ENCODE data around the gene ADAMTS2. TPM values are rescaled to one million over a fixed set of nuclear protein-coding genes. Genes with fewer than 3 reads are reported as not detected.

Gene ADAMTS2
- total and polyA plus RNA-seq, 4 donors: 12.5 to 27.1 (median 19.7) TPM

- Histone ChIP-seq H3K4me3 (ENCODE audit: low read depth, low read length) (no peak overlapping the region), H3K9me3 (ENCODE audit: control insufficient read depth, insufficient read depth, low read length) (peaks cover 3% of the 10 kb centered on the region), H3K27me3 (ENCODE audit: control insufficient read depth, insufficient read depth, low read length) (no peaks in the 10 kb centered on the region), H3K4me1 (ENCODE audit: control insufficient read depth, insufficient read depth, low read length) (peaks cover 3% of the 10 kb centered on the region), H3K36me3 (ENCODE audit: control insufficient read depth, insufficient read depth, low read length) (no peaks in the 10 kb centered on the region), H3K27ac (ENCODE audit: low read depth, low read length) (no peak overlapping the region)
- 100% methylated on average over 2 of the region's 2 CpGs for WGBS (ENCODE audit: insufficient coverage)
- no peak for DNase-seq (ENCODE audit: low read depth in 4 of 6, low spot score in 6 of 6)
Observed at GRCh38 chr5:179246227-179246626, 99.0 kb downstream of the ADAMTS2 start.

DNA sequence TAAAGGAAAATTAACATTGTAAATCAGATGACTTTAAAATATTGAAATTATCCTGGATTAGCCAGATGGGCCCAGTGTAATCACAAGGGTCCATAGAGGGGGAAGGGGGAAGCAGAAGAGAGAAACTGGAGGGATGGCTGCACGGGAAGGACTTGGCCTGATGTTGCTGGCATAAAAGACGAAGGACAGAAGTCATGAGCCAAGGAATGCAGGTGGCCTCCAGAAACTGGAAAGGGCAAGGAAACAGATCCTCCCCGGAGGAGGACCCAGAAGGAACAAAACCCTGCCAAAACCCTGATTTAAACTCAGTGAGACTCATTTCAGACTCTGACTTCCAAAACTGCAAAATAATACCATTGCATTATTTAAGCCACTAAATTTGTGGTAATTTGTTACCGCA is 100.2 kb downstream of the ADAMTS2 start:
- Histone ChIP-seq H3K27ac (ENCODE audit: low read depth, low read length) (no peak overlapping the region), H3K4me1 (ENCODE audit: control insufficient read depth, insufficient read depth, low read length) (peaks cover 3% of the 10 kb centered on the region), H3K4me3 (ENCODE audit: low read depth, low read length) (no peak overlapping the region), H3K36me3 (ENCODE audit: control insufficient read depth, insufficient read depth, low read length) (no peaks in the 10 kb centered on the region), H3K27me3 (ENCODE audit: control insufficient read depth, insufficient read depth, low read length) (no peaks in the 10 kb centered on the region), H3K9me3 (ENCODE audit: control insufficient read depth, insufficient read depth, low read length) (peaks cover 3% of the 10 kb centered on the region)
- DNase-seq (ENCODE audit: low read depth in 4 of 6, low spot score in 6 of 6): no peak
- 63% methylated on average over 3 of the region's 4 CpGs for WGBS (ENCODE audit: insufficient coverage)

DNA sequence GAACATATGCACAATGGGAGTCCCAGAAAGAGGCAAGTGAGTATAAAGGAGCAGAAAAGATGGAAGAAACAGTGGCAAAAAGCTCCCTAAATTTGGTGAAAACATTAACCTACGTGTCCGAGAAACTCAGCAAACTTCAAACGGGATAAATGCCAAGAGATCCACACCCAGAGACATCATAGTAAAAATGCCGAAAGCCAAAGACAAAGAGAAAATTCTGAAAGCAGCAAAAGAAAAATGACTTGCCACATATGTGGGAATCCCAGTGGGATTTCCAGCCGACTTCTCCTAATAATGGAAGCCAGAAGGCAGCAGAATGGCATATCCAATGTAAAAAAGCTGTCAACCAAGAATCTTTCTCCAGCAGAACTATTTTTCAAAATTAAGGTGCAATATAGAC is 101.2 kb downstream of the ADAMTS2 start:
- DNase-seq (ENCODE audit: low read depth in 4 of 6, low spot score in 6 of 6): no peak
- Histone ChIP-seq H3K4me3 (ENCODE audit: low read depth, low read length) (no peak overlapping the region), H3K9me3 (ENCODE audit: control insufficient read depth, insufficient read depth, low read length) (peaks cover 3% of the 10 kb centered on the region), H3K27me3 (ENCODE audit: control insufficient read depth, insufficient read depth, low read length) (no peaks in the 10 kb centered on the region), H3K4me1 (ENCODE audit: control insufficient read depth, insufficient read depth, low read length) (peaks cover 3% of the 10 kb centered on the region), H3K27ac (ENCODE audit: low read depth, low read length) (no peak overlapping the region), H3K36me3 (ENCODE audit: control insufficient read depth, insufficient read depth, low read length) (no peaks in the 10 kb centered on the region)
- WGBS (ENCODE audit: insufficient coverage): 61% methylated on average over 3 of the region's 5 CpGs

DNA sequence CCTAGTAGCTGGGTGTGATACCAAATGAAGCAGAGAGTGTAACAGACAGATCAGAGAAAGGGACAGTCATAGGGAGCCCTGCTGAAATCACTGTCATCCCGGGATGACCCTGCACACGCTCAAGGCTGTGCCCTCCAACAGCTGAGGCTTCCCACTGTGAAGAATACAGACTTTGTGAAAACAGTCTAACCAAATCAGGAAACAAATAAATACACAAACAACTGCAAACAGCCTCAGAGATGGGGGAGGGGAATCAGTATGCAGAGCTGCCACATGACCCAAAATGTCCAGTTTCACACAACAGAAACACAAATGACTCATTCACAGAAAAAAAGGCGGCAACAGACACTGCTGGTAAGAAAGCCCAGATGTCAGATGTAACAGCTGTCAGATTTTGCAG is 101.9 kb downstream of the ADAMTS2 start:
- Histone ChIP-seq H3K9me3 (ENCODE audit: control insufficient read depth, insufficient read depth, low read length) (peaks cover 3% of the 10 kb centered on the region), H3K27ac (ENCODE audit: low read depth, low read length) (no peak overlapping the region), H3K4me3 (ENCODE audit: low read depth, low read length) (no peak overlapping the region), H3K36me3 (ENCODE audit: control insufficient read depth, insufficient read depth, low read length) (no peaks in the 10 kb centered on the region), H3K27me3 (ENCODE audit: control insufficient read depth, insufficient read depth, low read length) (no peaks in the 10 kb centered on the region), H3K4me1 (ENCODE audit: control insufficient read depth, insufficient read depth, low read length) (peaks cover 3% of the 10 kb centered on the region)
- peak in 3 of 6 donors; percentile 24 to 70 (median 61) for DNase-seq (ENCODE audit: low read depth in 4 of 6, low spot score in 6 of 6)
- WGBS (ENCODE audit: insufficient coverage): 20% methylated on average over 1 of the region's 3 CpGs

DNA sequence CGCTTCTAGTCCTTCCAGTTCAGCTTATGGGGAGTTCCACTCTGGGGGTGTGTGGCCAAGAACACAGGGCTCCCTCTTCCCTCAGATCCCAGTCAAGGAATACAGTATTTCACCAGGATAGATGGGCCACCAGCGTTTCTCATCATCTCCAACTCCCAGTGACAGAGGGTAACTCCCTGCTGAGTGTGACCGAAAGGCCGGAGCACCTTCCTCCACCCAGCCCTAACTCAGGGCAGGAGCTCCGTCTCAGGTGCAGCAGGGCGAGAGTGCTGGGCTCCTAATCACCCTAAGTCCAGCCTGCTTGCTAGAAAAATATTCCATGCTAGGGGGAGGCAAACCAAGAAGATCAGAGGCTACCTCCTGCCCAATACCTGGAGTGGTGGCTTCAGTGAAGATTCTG is 102.6 kb downstream of the ADAMTS2 start:
- H3K36me3 ChIP-seq (ENCODE audit: control insufficient read depth, insufficient read depth, low read length): no peaks in the 10 kb centered on the region
- peaks cover 3% of the 10 kb centered on the region for H3K4me1 ChIP-seq (ENCODE audit: control insufficient read depth, insufficient read depth, low read length)
- peaks cover 3% of the 10 kb centered on the region for H3K9me3 ChIP-seq (ENCODE audit: control insufficient read depth, insufficient read depth, low read length)
- 100% methylated on average over 1 of the region's 6 CpGs for WGBS (ENCODE audit: insufficient coverage)
- no peaks in the 10 kb centered on the region for H3K27me3 ChIP-seq (ENCODE audit: control insufficient read depth, insufficient read depth, low read length)
- H3K4me3 ChIP-seq (ENCODE audit: low read depth, low read length): no peak overlapping the region
- no peak overlapping the region for H3K27ac ChIP-seq (ENCODE audit: low read depth, low read length)
- no peak for DNase-seq (ENCODE audit: low read depth in 4 of 6, low spot score in 6 of 6)

DNA sequence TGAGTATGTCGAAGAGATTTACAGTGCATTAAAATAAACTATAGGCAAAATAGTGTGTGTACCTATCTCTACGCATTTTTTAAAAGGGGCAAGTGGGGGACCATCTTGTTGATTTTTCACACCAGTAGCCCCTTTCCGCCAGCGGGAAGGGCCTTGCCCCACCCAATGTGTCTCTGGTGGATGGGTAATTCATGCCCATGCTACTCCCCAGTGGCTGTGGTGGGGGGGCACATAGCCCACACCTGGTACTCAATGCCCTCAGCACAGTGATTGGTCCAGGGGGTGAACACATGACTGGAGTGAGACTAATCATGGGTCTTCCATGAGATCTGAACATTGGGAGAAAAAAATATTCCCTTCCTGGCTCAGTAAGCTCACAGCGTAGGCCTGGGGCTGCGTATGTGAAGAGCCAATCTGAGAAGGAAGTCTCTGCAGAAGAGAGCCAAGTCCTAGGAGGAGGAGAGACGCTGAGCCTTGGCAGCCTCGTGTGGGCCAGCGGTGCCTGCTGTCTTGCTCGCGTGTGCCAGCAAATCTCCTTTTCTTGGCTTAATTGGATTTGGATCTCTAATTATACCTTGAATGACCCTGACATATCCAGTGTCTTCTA is 103.4 kb downstream of the ADAMTS2 start:
- no peak overlapping the region for H3K27ac ChIP-seq (ENCODE audit: low read depth, low read length)
- peaks cover 3% of the 10 kb centered on the region for H3K4me1 ChIP-seq (ENCODE audit: control insufficient read depth, insufficient read depth, low read length)
- peaks cover 3% of the 10 kb centered on the region for H3K9me3 ChIP-seq (ENCODE audit: control insufficient read depth, insufficient read depth, low read length)
- no peaks in the 10 kb centered on the region for H3K27me3 ChIP-seq (ENCODE audit: control insufficient read depth, insufficient read depth, low read length)
- H3K4me3 ChIP-seq (ENCODE audit: low read depth, low read length): no peak overlapping the region
- H3K36me3 ChIP-seq (ENCODE audit: control insufficient read depth, insufficient read depth, low read length): no peaks in the 10 kb centered on the region
- WGBS (ENCODE audit: insufficient coverage): 80% methylated on average over 5 of the region's 11 CpGs
- no peak for DNase-seq (ENCODE audit: low read depth in 4 of 6, low spot score in 6 of 6)

DNA sequence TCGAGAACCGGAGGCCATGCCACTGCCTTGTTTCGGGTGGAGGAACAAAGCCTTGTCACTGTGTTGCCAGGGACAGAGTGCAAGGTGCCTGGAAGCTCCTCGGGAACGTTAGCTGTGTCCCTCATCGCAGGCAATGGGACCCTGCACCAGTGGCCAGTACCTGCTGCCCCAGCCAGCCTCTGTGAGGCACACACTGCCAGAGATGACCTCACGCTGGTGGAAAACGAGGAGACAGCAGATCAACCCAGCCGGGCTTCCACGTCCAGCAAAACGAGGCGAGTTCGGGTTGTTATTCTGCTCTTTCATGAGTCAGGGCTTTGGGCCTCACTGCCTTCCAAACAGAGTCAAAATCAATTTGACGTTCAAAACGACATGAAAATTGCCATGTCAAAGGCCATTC is 104.1 kb downstream of the ADAMTS2 start:
- Histone ChIP-seq H3K27me3 (ENCODE audit: control insufficient read depth, insufficient read depth, low read length) (no peaks in the 10 kb centered on the region), H3K27ac (ENCODE audit: low read depth, low read length) (no peak overlapping the region)
- WGBS (ENCODE audit: insufficient coverage): 90% methylated on average over 15 of the region's 15 CpGs

DNA sequence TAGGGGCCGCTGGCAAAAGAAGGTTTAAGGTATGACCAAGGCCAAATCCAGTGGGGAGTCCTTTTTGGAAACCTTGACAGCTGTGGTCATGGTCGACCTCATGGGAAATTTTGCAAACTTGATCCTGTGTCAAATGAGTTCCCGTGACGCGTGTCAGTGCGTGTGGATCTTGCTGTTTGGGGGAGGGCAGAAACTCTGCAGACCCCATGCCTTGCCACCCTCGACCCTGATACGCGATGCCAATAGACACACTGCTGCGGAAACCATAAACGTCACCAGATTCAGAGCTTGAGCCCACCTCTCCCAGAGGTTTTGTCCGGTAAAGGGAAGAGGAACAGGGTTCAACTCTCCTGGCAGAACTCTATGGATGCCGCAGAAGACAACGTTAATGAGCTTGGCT is 104.7 kb downstream of the ADAMTS2 start:
- 94% methylated on average over 14 of the region's 14 CpGs for WGBS (ENCODE audit: insufficient coverage)
- Histone ChIP-seq H3K27me3 (ENCODE audit: control insufficient read depth, insufficient read depth, low read length) (no peaks in the 10 kb centered on the region), H3K9me3 (ENCODE audit: control insufficient read depth, insufficient read depth, low read length) (no peaks in the 10 kb centered on the region), H3K36me3 (ENCODE audit: control insufficient read depth, insufficient read depth, low read length) (no peaks in the 10 kb centered on the region), H3K4me1 (ENCODE audit: control insufficient read depth, insufficient read depth, low read length) (peaks cover 3% of the 10 kb centered on the region), H3K27ac (ENCODE audit: low read depth, low read length) (no peak overlapping the region), H3K4me3 (ENCODE audit: low read depth, low read length) (no peak overlapping the region)
- DNase-seq (ENCODE audit: low read depth in 4 of 6, low spot score in 6 of 6): no peak

More for the DNA sequence above, 104.1 kb downstream of the ADAMTS2 start:
- Histone ChIP-seq H3K9me3 (ENCODE audit: control insufficient read depth, insufficient read depth, low read length) (no peaks in the 10 kb centered on the region), H3K36me3 (ENCODE audit: control insufficient read depth, insufficient read depth, low read length) (no peaks in the 10 kb centered on the region), H3K4me3 (ENCODE audit: low read depth, low read length) (no peak overlapping the region), H3K4me1 (ENCODE audit: control insufficient read depth, insufficient read depth, low read length) (peaks cover 3% of the 10 kb centered on the region)
- DNase-seq (ENCODE audit: low read depth in 4 of 6, low spot score in 6 of 6): no peak

- H3K36me3 ChIP-seq (ENCODE audit: control insufficient read depth, insufficient read depth, low read length): no peaks in the 10 kb centered on the region
- H3K4me3 ChIP-seq (ENCODE audit: low read depth, low read length): no peak overlapping the region
- H3K27me3 ChIP-seq (ENCODE audit: control insufficient read depth, insufficient read depth, low read length): no peaks in the 10 kb centered on the region
- WGBS (ENCODE audit: insufficient coverage): 93% methylated on average over 23 of the region's 23 CpGs
- no peak overlapping the region for H3K27ac ChIP-seq (ENCODE audit: low read depth, low read length)
- H3K9me3 ChIP-seq (ENCODE audit: control insufficient read depth, insufficient read depth, low read length): no peaks in the 10 kb centered on the region
- DNase-seq (ENCODE audit: low read depth in 4 of 6, low spot score in 6 of 6): no peak
- peaks cover 3% of the 10 kb centered on the region for H3K4me1 ChIP-seq (ENCODE audit: control insufficient read depth, insufficient read depth, low read length)
Observed at GRCh38 chr5:179239256-179240135, 105.8 kb downstream of the ADAMTS2 start.

DNA sequence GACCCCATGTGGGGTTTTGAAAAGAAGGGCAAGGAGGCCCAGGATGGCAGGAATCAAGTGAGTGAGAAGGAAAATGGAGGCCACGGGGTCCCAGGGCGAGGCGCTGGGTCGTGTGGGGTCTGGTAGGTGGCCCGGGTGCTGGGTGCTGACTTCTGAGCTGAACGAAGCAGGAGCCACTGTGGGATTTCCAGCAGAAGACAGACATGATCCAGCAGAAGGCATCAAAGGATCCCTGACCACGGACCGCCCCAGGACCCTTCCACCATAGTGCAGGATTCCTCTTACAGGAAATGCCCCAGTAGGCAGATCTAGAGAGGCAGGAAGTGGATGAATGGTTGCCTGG is 106.7 kb downstream of the ADAMTS2 start:
- Histone ChIP-seq H3K4me1 (ENCODE audit: control insufficient read depth, insufficient read depth, low read length) (peaks cover 5% of the 10 kb centered on the region), H3K9me3 (ENCODE audit: control insufficient read depth, insufficient read depth, low read length) (no peaks in the 10 kb centered on the region), H3K27me3 (ENCODE audit: control insufficient read depth, insufficient read depth, low read length) (no peaks in the 10 kb centered on the region), H3K4me3 (ENCODE audit: low read depth, low read length) (no peak overlapping the region), H3K36me3 (ENCODE audit: control insufficient read depth, insufficient read depth, low read length) (no peaks in the 10 kb centered on the region), H3K27ac (ENCODE audit: low read depth, low read length) (no peak overlapping the region)
- WGBS (ENCODE audit: insufficient coverage): 91% methylated on average over 8 of the region's 8 CpGs
- no peak for DNase-seq (ENCODE audit: low read depth in 4 of 6, low spot score in 6 of 6)

Measured in spinal cord (tissue), 10 donors.